Mesenchymal stem cell (in vitro differentiated cells and primary cell): Measurements from ENCODE around the gene TESPA1.
"Not testable (repeated sequence)": the region's sequence is repeated elsewhere in the genome, so short reads cannot be mapped to it uniquely, and the experiment has no call there.

ENCODE experiments used
- DNase-seq: peaks from one replicate; pipeline ENCODE4 v3.0.0-alpha.2; 2013
- H2AFZ ChIP-seq: one replicate; pipeline ENCODE4 v1.6.1; 2013; ENCODE audit warnings: low read depth, mild to moderate bottlenecking, control low read depth, inconsistent platforms, low read length, moderate library complexity
- H2AK5ac ChIP-seq: 2 replicates; pipeline ENCODE4 v1.6.1; 2013; ENCODE audit warnings: low read length, moderate library complexity, mild to moderate bottlenecking, inconsistent platforms; ENCODE audit not compliant: severe bottlenecking
- H2BK120ac ChIP-seq: one replicate; pipeline ENCODE4 v1.6.1; 2013; ENCODE audit warnings: low read depth, mild to moderate bottlenecking, inconsistent platforms, low read length, moderate library complexity
- H2BK12ac ChIP-seq, 2 experiments: one replicate each; pipeline ENCODE4 v1.6.1; 2013; ENCODE audit warnings: inconsistent platforms in 2 of 2, low read length in 2 of 2, mild to moderate bottlenecking in 2 of 2, moderate library complexity in 2 of 2, control low read depth in 1 of 2
- H2BK15ac ChIP-seq: one replicate; pipeline ENCODE4 v1.6.1; 2013; ENCODE audit warnings: mild to moderate bottlenecking, low read depth, inconsistent platforms; ENCODE audit not compliant: poor library complexity, severe bottlenecking
- H2BK5ac ChIP-seq: 2 replicates; pipeline ENCODE4 v1.6.1; 2013; ENCODE audit warnings: low read depth, mild to moderate bottlenecking, low read length, control low read depth, inconsistent platforms; ENCODE audit not compliant: poor library complexity, severe bottlenecking
- H3K14ac ChIP-seq, 2 experiments: one replicate each; pipeline ENCODE4 v1.6.1; 2013; ENCODE audit warnings: inconsistent platforms in 2 of 2, low read length in 2 of 2, control low read depth in 1 of 2, mild to moderate bottlenecking in 1 of 2, moderate library complexity in 1 of 2
- H3K18ac ChIP-seq, 2 experiments: one replicate each; pipeline ENCODE4 v1.6.1; 2013; ENCODE audit warnings: inconsistent platforms in 2 of 2, low read length in 2 of 2, control low read depth in 1 of 2, low read depth in 1 of 2, mild to moderate bottlenecking in 1 of 2
- H3K23ac ChIP-seq, 2 experiments: one replicate each; pipeline ENCODE4 v1.6.1; 2013; ENCODE audit warnings: inconsistent platforms in 2 of 2, low read length in 2 of 2, mild to moderate bottlenecking in 2 of 2, moderate library complexity in 2 of 2, control low read depth in 1 of 2
- H3K27ac ChIP-seq: 2 replicates; pipeline ENCODE4 v1.5.1; 2013; ENCODE audit warnings: mild to moderate bottlenecking, moderate library complexity, low read length, control low read depth, inconsistent platforms; ENCODE audit not compliant: poor library complexity, severe bottlenecking
- H3K27me3 ChIP-seq, 2 experiments: 2 replicates each; pipeline versions ENCODE4 v1.6.1 to v1.7.0; 2013; ENCODE audit warnings: low read length in 2 of 2, mild to moderate bottlenecking in 2 of 2, moderate library complexity in 2 of 2, control low read depth in 1 of 2, inconsistent platforms in 1 of 2; ENCODE audit not compliant: control insufficient read depth in 1 of 2, insufficient read depth in 1 of 2
- H3K36me3 ChIP-seq, 2 experiments: 2 replicates each; pipeline versions ENCODE4 v1.6.1 to v1.7.0; 2013; ENCODE audit warnings: low read length in 2 of 2, control low read depth in 1 of 2, inconsistent platforms in 1 of 2, low read depth in 1 of 2, mild to moderate bottlenecking in 1 of 2; ENCODE audit not compliant: insufficient read depth in 2 of 2, control insufficient read depth in 1 of 2
- H3K4ac ChIP-seq, 2 experiments: one replicate each; pipeline ENCODE4 v1.6.1; 2013; ENCODE audit warnings: inconsistent platforms in 2 of 2, low read length in 2 of 2, mild to moderate bottlenecking in 2 of 2, moderate library complexity in 2 of 2, control low read depth in 1 of 2, low read depth in 1 of 2
- H3K4me1 ChIP-seq: 2 replicates; pipeline ENCODE4 v1.6.1; 2013; ENCODE audit warnings: low read depth, low read length, control low read depth; ENCODE audit not compliant: control insufficient read depth, insufficient read depth
- H3K4me2 ChIP-seq: 2 replicates; pipeline ENCODE4 v1.6.1; 2013; ENCODE audit warnings: low read length, mild to moderate bottlenecking, inconsistent platforms; ENCODE audit not compliant: poor library complexity, severe bottlenecking
- H3K4me3 ChIP-seq, 2 experiments: 2 replicates each; pipeline versions ENCODE4 v1.5.1 to v1.7.0; 2013; ENCODE audit warnings: low read length in 2 of 2, mild to moderate bottlenecking in 2 of 2, control low read depth in 1 of 2, low read depth in 1 of 2; ENCODE audit not compliant: insufficient read depth in 1 of 2
- H3K79me1 ChIP-seq: replicated peaks from 2 replicates; pipeline ENCODE4 v1.6.1; 2013; ENCODE audit warnings: mild to moderate bottlenecking, control low read depth, low read length, inconsistent platforms; ENCODE audit not compliant: poor library complexity, severe bottlenecking
- H3K9ac ChIP-seq: 2 replicates; pipeline ENCODE4 v1.7.0; 2013; ENCODE audit warnings: mild to moderate bottlenecking, low read length, moderate library complexity
- H3K9me3 ChIP-seq: 2 replicates; pipeline ENCODE4 v1.7.0; 2013; ENCODE audit warnings: mild to moderate bottlenecking, low read length; ENCODE audit not compliant: control insufficient read depth
- H4K8ac ChIP-seq: one replicate; pipeline ENCODE4 v1.6.1; 2013; ENCODE audit warnings: inconsistent platforms, mild to moderate bottlenecking, low read length, moderate library complexity
- H4K91ac ChIP-seq: one replicate; pipeline ENCODE4 v1.6.1; 2013; ENCODE audit warnings: mild to moderate bottlenecking, low read length, inconsistent platforms
- WGBS: methylation state at CpG from one replicate; pipeline ENCODE4 v1.1.7; 2013; ENCODE audit warnings: mixed read lengths; 5-methylcytosine and 5-hydroxymethylcytosine counted together

The TESPA1 gene

GRCh38 chr12:54948171-54948570 is 36.4 kb downstream of the TESPA1 start:
- peaks cover 2% of the 10 kb centered on the region for H3K4me1 ChIP-seq
- H3K18ac ChIP-seq = no peak overlapping the region
- H2BK15ac ChIP-seq = no peak overlapping the region
- no peaks in the 10 kb centered on the region for H3K27me3 ChIP-seq
- 100% methylated on average over 1 of the region's 1 CpG for WGBS
- H3K4me3 ChIP-seq = no peak overlapping the region
- H3K36me3 ChIP-seq = no peaks in the 10 kb centered on the region
- H3K4me2 ChIP-seq = no peak overlapping the region
- H3K14ac ChIP-seq = no peak overlapping the region
- H3K79me1 ChIP-seq = no peaks in the 10 kb centered on the region
- no peak overlapping the region for H2AK5ac ChIP-seq
- no peak overlapping the region for H2BK5ac ChIP-seq
- no peak overlapping the region for H3K9ac ChIP-seq
- no peak overlapping the region for H3K27ac ChIP-seq
- no peak overlapping the region for H2BK120ac ChIP-seq
- H4K8ac ChIP-seq = no peak overlapping the region
- H3K4ac ChIP-seq = no peak overlapping the region
- no peaks in the 10 kb centered on the region for H3K9me3 ChIP-seq
- H4K91ac ChIP-seq = no peak overlapping the region
- H3K23ac ChIP-seq = no peak overlapping the region
- no peak overlapping the region for H2BK12ac ChIP-seq
- no peak for DNase-seq
- no peak overlapping the region for H2AFZ ChIP-seq

GRCh38 chr12:54945082-54945481 is 39.5 kb downstream of the TESPA1 start:
- no peak overlapping the region for H3K4me3 ChIP-seq
- H3K14ac ChIP-seq = no peak overlapping the region
- no peak overlapping the region for H3K4me2 ChIP-seq
- H3K9ac ChIP-seq = no peak overlapping the region
- H4K8ac ChIP-seq = no peak overlapping the region
- no peak overlapping the region for H2AFZ ChIP-seq
- H3K4ac ChIP-seq = no peak overlapping the region
- no peak overlapping the region for H2BK15ac ChIP-seq
- no peak overlapping the region for H2BK5ac ChIP-seq
- 73% methylated on average over 2 of the region's 2 CpGs for WGBS
- H3K23ac ChIP-seq = no peak overlapping the region
- H2BK120ac ChIP-seq = no peak overlapping the region
- peaks cover 1% of the 10 kb centered on the region for H3K4me1 ChIP-seq
- H3K27me3 ChIP-seq = peaks cover 0 to 7% of the 10 kb centered on the region in 2 experiments
- H3K18ac ChIP-seq = no peak overlapping the region
- no peaks in the 10 kb centered on the region for H3K79me1 ChIP-seq
- no peak overlapping the region for H3K27ac ChIP-seq
- no peak overlapping the region for H2BK12ac ChIP-seq
- no peak overlapping the region for H4K91ac ChIP-seq
- H2AK5ac ChIP-seq = no peak overlapping the region
- H3K36me3 ChIP-seq = no peaks in the 10 kb centered on the region
- DNase-seq = no peak
- no peaks in the 10 kb centered on the region for H3K9me3 ChIP-seq

DNA sequence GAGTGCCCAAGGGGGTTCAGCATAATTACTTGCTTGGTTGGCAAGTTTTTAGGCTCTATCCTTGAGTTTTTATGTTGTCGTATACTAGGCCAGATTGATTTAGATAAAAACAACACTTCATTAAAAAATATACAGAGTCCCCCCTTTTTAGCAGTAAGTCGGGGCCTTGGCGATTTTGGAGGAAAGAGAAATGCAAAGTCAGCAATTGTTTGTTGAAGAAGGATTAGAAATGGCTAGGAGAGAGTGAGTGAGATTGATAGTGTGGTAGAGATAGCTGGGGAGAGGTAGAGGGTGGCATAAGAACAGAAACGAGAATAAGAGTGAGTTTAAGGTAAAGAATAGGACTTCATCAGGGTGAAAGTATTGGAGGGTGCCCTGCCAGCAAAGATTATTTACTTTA is 41.3 kb downstream of the TESPA1 start:
- H3K9me3 ChIP-seq, H2BK5ac ChIP-seq, DNase-seq: not testable (repeated sequence)

DNA sequence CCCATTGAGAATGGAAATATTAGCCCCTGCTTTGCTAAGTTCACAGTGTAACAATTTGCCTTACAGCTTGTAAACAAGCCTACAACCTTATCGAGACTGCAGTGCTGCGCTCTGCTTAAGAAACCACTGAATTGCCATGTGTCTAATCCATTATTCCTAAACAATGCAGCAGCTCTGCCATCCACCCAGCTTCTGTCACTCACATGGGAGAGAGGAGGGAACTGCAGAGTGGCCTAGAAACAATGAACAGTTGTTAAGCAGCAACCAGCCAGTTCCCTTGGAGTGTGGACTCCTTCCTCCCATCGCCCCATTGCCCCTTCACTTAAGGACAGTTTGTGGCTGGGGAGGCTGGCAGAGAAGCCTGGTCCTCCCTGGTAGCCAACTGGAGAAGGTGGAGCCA is 42.9 kb downstream of the TESPA1 start:
- no peak overlapping the region for H3K9ac ChIP-seq
- no peak overlapping the region for H3K4me2 ChIP-seq
- peaks cover 0 to 7% of the 10 kb centered on the region in 2 experiments for H3K27me3 ChIP-seq
- no peak overlapping the region for H4K8ac ChIP-seq
- H2BK120ac ChIP-seq = no peak overlapping the region
- no peak for DNase-seq
- no peak overlapping the region for H2BK15ac ChIP-seq
- H2AK5ac ChIP-seq = no peak overlapping the region
- H3K79me1 ChIP-seq = no peaks in the 10 kb centered on the region
- H3K4me1 ChIP-seq = no peaks in the 10 kb centered on the region
- no peak overlapping the region for H3K23ac ChIP-seq
- H2BK5ac ChIP-seq = no peak overlapping the region
- no peaks in the 10 kb centered on the region for H3K36me3 ChIP-seq
- H3K4ac ChIP-seq = no peak overlapping the region
- no peak overlapping the region for H4K91ac ChIP-seq
- H3K14ac ChIP-seq = no peak overlapping the region
- no peak overlapping the region for H2AFZ ChIP-seq
- no peaks in the 10 kb centered on the region for H3K9me3 ChIP-seq
- H3K27ac ChIP-seq = no peak overlapping the region
- no peak overlapping the region for H3K4me3 ChIP-seq
- WGBS = 100% methylated on average over 2 of the region's 3 CpGs
- H3K18ac ChIP-seq = no peak overlapping the region
- H2BK12ac ChIP-seq = no peak overlapping the region

More for the DNA sequence above, 41.3 kb downstream of the TESPA1 start:
- H3K9ac ChIP-seq, H2BK15ac ChIP-seq, H3K23ac ChIP-seq, H4K8ac ChIP-seq, H4K91ac ChIP-seq, H3K27ac ChIP-seq, H2AK5ac ChIP-seq, H3K4ac ChIP-seq, H3K4me2 ChIP-seq, H3K79me1 ChIP-seq, H2BK120ac ChIP-seq, H3K14ac ChIP-seq, H3K36me3 ChIP-seq, H3K18ac ChIP-seq, H3K4me3 ChIP-seq, H3K27me3 ChIP-seq, H3K4me1 ChIP-seq, H2AFZ ChIP-seq, H2BK12ac ChIP-seq: not testable (repeated sequence)
- WGBS = 94% methylated on average over 3 of the region's 4 CpGs
